Kidney (tissue), 14 donors: ENCODE measurements around the gene HMGB2. TPM values are rescaled to one million over a fixed set of nuclear protein-coding genes. Genes with fewer than 3 reads are reported as not detected.

ENCODE experiments used
- DNase-seq, 5 donors: peaks; one replicate each; pipeline ENCODE4 v3.0.0-alpha.2; 2013 to 2020
- FAIRE-seq: peaks from 2 replicates; lab custom pipeline; 2012; peaks lifted over from hg19 to GRCh38; lab: Jason Lieb, UNC
- H3K27ac ChIP-seq, 2 donors: one replicate each; pipeline ENCODE4 v1.7.0; 2013; ENCODE audit warnings: low read depth in 2 of 2, low read length in 2 of 2, inconsistent platforms in 1 of 2
- H3K27me3 ChIP-seq: one replicate; pipeline ENCODE4 v1.7.1; 2013; ENCODE audit warnings: low read length, inconsistent platforms; ENCODE audit not compliant: control insufficient read depth, insufficient read depth
- H3K36me3 ChIP-seq, 3 donors: one replicate each; pipeline versions ENCODE4 v1.7.0 to v1.7.1; 2013; ENCODE audit warnings: low read length in 3 of 3, control low read depth in 1 of 3, inconsistent platforms in 1 of 3; ENCODE audit not compliant: insufficient read depth in 3 of 3, control insufficient read depth in 2 of 3
- H3K4me1 ChIP-seq, 3 donors: one replicate each; pipeline versions ENCODE4 v1.7.0 to v1.7.1; 2013; ENCODE audit warnings: low read length in 3 of 3, inconsistent platforms in 1 of 3, low read depth in 1 of 3; ENCODE audit not compliant: control insufficient read depth in 2 of 3, insufficient read depth in 2 of 3
- H3K4me3 ChIP-seq, 3 donors: one replicate each; pipeline versions ENCODE4 v1.7.0 to v1.8.1; 2013; ENCODE audit warnings: low read length in 3 of 3, control low read depth in 1 of 3, inconsistent platforms in 1 of 3
- H3K9ac ChIP-seq, 3 donors: one replicate each; pipeline versions ENCODE4 v1.7.0 to v1.7.1; 2013; ENCODE audit warnings: low read length in 3 of 3, control low read depth in 1 of 3, inconsistent platforms in 1 of 3
- H3K9me3 ChIP-seq, 3 donors: one replicate each; pipeline versions ENCODE4 v1.7.0 to v1.7.1; 2013; ENCODE audit warnings: low read length in 3 of 3, control low read depth in 1 of 3, inconsistent platforms in 1 of 3; ENCODE audit not compliant: control insufficient read depth in 2 of 3, insufficient read depth in 1 of 3
- CTCF ChIP-seq: IDR thresholded peaks from 3 replicates; pipeline ENCODE4 v1.5.1; 2012; ENCODE audit warnings: mild to moderate bottlenecking, moderate library complexity, borderline replicate concordance; ENCODE audit not compliant: insufficient read depth; ENCODE audit errors: extremely low read depth
- intact Hi-C: fragments of 100-400 bp; cut with DNase I; formaldehyde crosslinking; loops from one replicate; pipeline ENCODE4 v1.11.1; 2022
- polyA plus RNA-seq: library from polyadenylated mRNA; stranded (reverse); fragments of 350-450 nt; fragmentation: Illumina TruSeq; extraction: RNeasy Lipid Tissue Mini Kit (QIAGEN cat#74804); gene quantifications from one replicate; pipeline ENCODE4 v1.2.3, GENCODE V29; 2014; ENCODE audit warnings: low read depth, low replicate concordance; ENCODE audit not compliant: insufficient read depth
- total RNA-seq: library from RNA; stranded (reverse); fragmentation: NEBNext Ultra II Directional; extraction: Animal tissue kit (Norgen Biotek cat#: 25700); gene quantifications from one replicate; pipeline ENCODE4 v1.2.1, GENCODE V29; 2021
- donor health status: control.
- donor health status: control.
- donor health status: control.
- donor health status: control.
- donor health status: control.
- donor health status: DM: yes; HTN: yes; CAD: no.
- donor health status: Normal renal cell carcinoma (clear cell type).

HMGB2 gene
- total and polyA plus RNA-seq, 2 donors from 2014 or later, result 41.8 to 76.8 TPM

DNA sequence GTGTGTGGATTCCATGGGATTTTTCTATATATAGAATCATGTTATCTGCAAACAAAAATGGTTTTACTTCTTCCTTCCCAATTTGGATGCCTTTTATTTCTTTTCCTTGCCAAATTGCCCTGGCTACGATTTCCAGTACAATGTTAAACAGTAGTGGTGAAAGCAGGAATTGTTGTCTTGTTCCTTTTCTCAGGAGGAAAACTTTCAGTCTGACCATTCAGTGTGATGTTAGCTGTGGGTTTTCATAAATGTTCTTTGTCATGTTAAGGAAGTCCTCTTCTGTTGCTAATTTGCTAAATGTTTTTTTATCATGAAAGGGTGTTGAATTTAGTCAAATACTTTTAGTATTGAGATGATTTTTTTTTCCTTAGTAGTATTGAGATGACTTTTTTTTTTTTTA lies 47.5 kb upstream of the HMGB2 start:
- FAIRE-seq, result no peak
- Histone ChIP-seq H3K36me3 (no peaks in the 10 kb centered on the region), H3K27me3 (no peaks in the 10 kb centered on the region), H3K9ac (no peak overlapping the region), H3K9me3 (no peaks in the 10 kb centered on the region), H3K27ac (no peak overlapping the region), H3K4me3 (no peak overlapping the region), H3K4me1 (no peaks in the 10 kb centered on the region)
- TF ChIP-seq CTCF, result no peak
- DNase-seq, result no peak
- intact Hi-C loops, result no loop called here

GRCh38 chr4:173380987-173381386 lies 46.8 kb upstream of the HMGB2 start:
- no peaks in the 10 kb centered on the region for H3K36me3 ChIP-seq

GRCh38 chr4:173379929-173380328 lies 45.8 kb upstream of the HMGB2 start:
- no peak for FAIRE-seq
- Histone ChIP-seq H3K4me1 (no peaks in the 10 kb centered on the region), H3K36me3 (no peaks in the 10 kb centered on the region), H3K9ac (no peak overlapping the region), H3K9me3 (no peaks in the 10 kb centered on the region), H3K27ac (no peak overlapping the region), H3K27me3 (no peaks in the 10 kb centered on the region), H3K4me3 (no peak overlapping the region)
- DNase-seq, result no peak
- intact Hi-C loops, result no loop called here
- TF ChIP-seq CTCF, result no peak

More at GRCh38 chr4:173380987-173381386, 46.8 kb upstream of the HMGB2 start:
- intact Hi-C loops, result no loop called here
- Histone ChIP-seq H3K9me3 (no peaks in the 10 kb centered on the region), H3K4me1 (no peaks in the 10 kb centered on the region), H3K27me3 (no peaks in the 10 kb centered on the region), H3K9ac (no peak overlapping the region), H3K27ac (no peak overlapping the region), H3K4me3 (no peak overlapping the region)
- no peak for DNase-seq
- TF ChIP-seq CTCF, result no peak
- FAIRE-seq, result no peak

GRCh38 chr4:173374588-173374987 lies 40.4 kb upstream of the HMGB2 start:
- no peak for FAIRE-seq
- no peaks in the 10 kb centered on the region for H3K27me3 ChIP-seq
- H3K27ac ChIP-seq, result no peak overlapping the region
- DNase-seq, result no peak
- H3K36me3 ChIP-seq, result no peaks in the 10 kb centered on the region
- H3K4me3 ChIP-seq, result no peak overlapping the region
- H3K9ac ChIP-seq, result no peak overlapping the region
- H3K4me1 ChIP-seq, result no peaks in the 10 kb centered on the region
- intact Hi-C loops, result no loop called here
- TF ChIP-seq CTCF, result no peak
- H3K9me3 ChIP-seq, result no peaks in the 10 kb centered on the region
